ENCODE results near the gene STRIP2.
A peak's percentile ranks its signal among the peaks of the same experiment; 100 is the strongest.
"Not testable (repeated sequence)": the region's sequence is repeated elsewhere in the genome, so short reads cannot be mapped to it uniquely, and the experiment has no call there.

STRIP2 gene

GRCh38 chr7:129497156-129497555 is 62.9 kb downstream of the STRIP2 start:
- no peak for DNase-seq

- DNase-seq, result no peak
Observed at GRCh38 chr7:129498021-129498420, 63.8 kb downstream of the STRIP2 start.

- DNase-seq, result no peak
Observed at GRCh38 chr7:129499999-129500398, 65.8 kb downstream of the STRIP2 start.

GRCh38 chr7:129501760-129502707 is 67.8 kb downstream of the STRIP2 start, which contains the start of gene SMKR1:
Gene SMKR1, plus strand, starts transcription at chr7:129502531. Its CDS starts 294 bp downstream, at chr7:129502825.
- peak; percentile 79 to 83 for DNase-seq

- DNase-seq, result peak in 1 of 2 donors; percentile 7
Observed at GRCh38 chr7:129502708-129503685, 68.8 kb downstream of the STRIP2 start.

- DNase-seq, result no peak
Observed at GRCh38 chr7:129503725-129504124, 69.5 kb downstream of the STRIP2 start.

GRCh38 chr7:129512192-129512591 is 78.0 kb downstream of the STRIP2 start:
- DNase-seq, result no peak

GRCh38 chr7:129513546-129513945 is 79.3 kb downstream of the STRIP2 start:
- DNase-seq, result no peak

- DNase-seq, result no peak
Observed at GRCh38 chr7:129514683-129515082, 80.5 kb downstream of the STRIP2 start.

GRCh38 chr7:129515381-129515780 is 81.1 kb downstream of the STRIP2 start:
- no peak for DNase-seq

- DNase-seq, result no peak
Observed at GRCh38 chr7:129517931-129518330, 83.7 kb downstream of the STRIP2 start.

GRCh38 chr7:129519464-129519863 is 85.2 kb downstream of the STRIP2 start:
- DNase-seq, result no peak

- DNase-seq, result no peak
Observed at GRCh38 chr7:129522088-129522970, 88.1 kb downstream of the STRIP2 start.

- no peak for DNase-seq
Observed at GRCh38 chr7:129522971-129523340, 88.7 kb downstream of the STRIP2 start.

GRCh38 chr7:129523924-129524323 is 89.7 kb downstream of the STRIP2 start:
- DNase-seq, result no peak

- not testable (repeated sequence) for DNase-seq
Observed at GRCh38 chr7:129524405-129524804, 90.2 kb downstream of the STRIP2 start.

- DNase-seq, result no peak
Observed at GRCh38 chr7:129525225-129525862, 91.1 kb downstream of the STRIP2 start.

- DNase-seq, result no peak
Observed at GRCh38 chr7:129529643-129530042, 95.4 kb downstream of the STRIP2 start.

GRCh38 chr7:129530795-129531391 is 96.7 kb downstream of the STRIP2 start:
- DNase-seq, result peak; percentile 23 to 27

- no peak for DNase-seq
Observed at GRCh38 chr7:129531721-129532120, 97.5 kb downstream of the STRIP2 start.

GRCh38 chr7:129532375-129532774 is 98.1 kb downstream of the STRIP2 start:
- DNase-seq, result no peak

Data from stimulated activated CD4-positive, alpha-beta T cell treated with anti-CD3 and anti-CD28 coated beads, Interleukin-2, amount 100 ng/mL, for 48 hours (primary cell).